Measurements from ENCODE around the gene CD8A. TPM values are rescaled to one million over a fixed set of nuclear protein-coding genes. Genes with fewer than 3 reads are reported as not detected.

Gene CD8A
- polyA plus RNA-seq, 1 experiment, result not detected

- Histone ChIP-seq H3K36me3 (ENCODE audit: control insufficient read depth, insufficient read depth, low read length) (peaks cover 3% of the 10 kb centered on the region), H3K27me3 (ENCODE audit: control insufficient read depth, insufficient read depth, low read length) (no peaks in the 10 kb centered on the region), H3K4me3 (ENCODE audit: low read depth, low read length) (no peak overlapping the region)
- DNase-seq (ENCODE audit: low read depth), result no peak
- TF ChIP-seq CTCF (IDR thresholded peaks at IDR 0.05; ENCODE audit: insufficient read depth, low read depth, low read length), result no peak
- ChIA-PET POLR2A (no interaction called here), CTCF (interaction anchor here (1.2 to 2.2 kb wide), 2 partner anchors 11 to 12 kb away, joined by 6 to 7 read pairs; no protein-coding TSS in a partner anchor)
Observed at GRCh38 chr2:86752934-86753333, 37.8 kb downstream of the CD8A start.

GRCh38 chr2:86751778-86752177 lies 38.9 kb downstream of the CD8A start:
- no peak overlapping the region for H3K4me3 ChIP-seq (ENCODE audit: low read depth, low read length)
- TF ChIP-seq CTCF (IDR thresholded peaks at IDR 0.05; ENCODE audit: insufficient read depth, low read depth, low read length), result no peak
- peaks cover 3% of the 10 kb centered on the region for H3K36me3 ChIP-seq (ENCODE audit: control insufficient read depth, insufficient read depth, low read length)
- no peak for DNase-seq (ENCODE audit: low read depth)
- ChIA-PET CTCF (interaction anchor here (1.2 kb wide), 1 partner anchor 12 kb away, joined by 6 read pairs; no protein-coding TSS in a partner anchor), POLR2A (no interaction called here)
- no peaks in the 10 kb centered on the region for H3K27me3 ChIP-seq (ENCODE audit: control insufficient read depth, insufficient read depth, low read length)

GRCh38 chr2:86750240-86750839 lies 40.4 kb downstream of the CD8A start:
- TF ChIP-seq CTCF (IDR thresholded peaks at IDR 0.05; ENCODE audit: insufficient read depth, low read depth, low read length), result no peak
- CTCF ChIA-PET, result interaction anchor here (0.9 kb wide), 1 partner anchor 15 kb away, joined by 3 read pairs; no protein-coding TSS in a partner anchor
- DNase-seq (ENCODE audit: low read depth), result no peak

GRCh38 chr2:86747711-86748639 lies 42.7 kb downstream of the CD8A start:
- peak; percentile 57 for DNase-seq (ENCODE audit: low read depth)
- Histone ChIP-seq H3K36me3 (ENCODE audit: control insufficient read depth, insufficient read depth, low read length) (peaks cover 1% of the 10 kb centered on the region), H3K27me3 (ENCODE audit: control insufficient read depth, insufficient read depth, low read length) (no peaks in the 10 kb centered on the region), H3K4me3 (ENCODE audit: low read depth, low read length) (no peak overlapping the region)
- POLR2A ChIA-PET, result no interaction called here
- TF ChIP-seq CTCF (IDR thresholded peaks at IDR 0.05; ENCODE audit: insufficient read depth, low read depth, low read length), result no peak
- CTCF ChIA-PET, result interaction anchor here (2.0 kb wide), 1 partner anchor 17 kb away, joined by 5 read pairs; no protein-coding TSS in a partner anchor

More at GRCh38 chr2:86750240-86750839, 40.4 kb downstream of the CD8A start:
- Histone ChIP-seq H3K4me3 (ENCODE audit: low read depth, low read length) (no peak overlapping the region), H3K36me3 (ENCODE audit: control insufficient read depth, insufficient read depth, low read length) (peaks cover 1% of the 10 kb centered on the region), H3K27me3 (ENCODE audit: control insufficient read depth, insufficient read depth, low read length) (no peaks in the 10 kb centered on the region)
- POLR2A ChIA-PET, result no interaction called here

- Histone ChIP-seq H3K36me3 (ENCODE audit: control insufficient read depth, insufficient read depth, low read length) (no peaks in the 10 kb centered on the region), H3K4me3 (ENCODE audit: low read depth, low read length) (no peak overlapping the region), H3K27me3 (ENCODE audit: control insufficient read depth, insufficient read depth, low read length) (no peaks in the 10 kb centered on the region)
- CTCF ChIA-PET, result no interaction called here
- no peak for TF ChIP-seq CTCF (IDR thresholded peaks at IDR 0.05; ENCODE audit: insufficient read depth, low read depth, low read length)
- DNase-seq (ENCODE audit: low read depth), result no peak
- POLR2A ChIA-PET, result no interaction called here
Observed at GRCh38 chr2:86746939-86747338, 43.8 kb downstream of the CD8A start.

All from BJ (cell line).